SW480 (cell line): ENCODE measurements around the gene CHEK1.

Source experiments
- DNase-seq: peaks from one replicate; pipeline ENCODE4 v3.0.0-alpha.2; 2016; ENCODE audit warnings: low spot score

Gene CHEK1

GRCh38 chr11:125626288-125626950 lies 1.5 kb downstream of the CHEK1 start:
- DNase-seq, result peak; percentile 84

GRCh38 chr11:125627236-125627910 lies 2.4 kb downstream of the CHEK1 start:
- DNase-seq, result no peak

- DNase-seq, result no peak
Measured at GRCh38 chr11:125637840-125638239, 12.9 kb downstream of the CHEK1 start.

GRCh38 chr11:125638315-125638714 lies 13.4 kb downstream of the CHEK1 start:
- DNase-seq, result no peak

DNA sequence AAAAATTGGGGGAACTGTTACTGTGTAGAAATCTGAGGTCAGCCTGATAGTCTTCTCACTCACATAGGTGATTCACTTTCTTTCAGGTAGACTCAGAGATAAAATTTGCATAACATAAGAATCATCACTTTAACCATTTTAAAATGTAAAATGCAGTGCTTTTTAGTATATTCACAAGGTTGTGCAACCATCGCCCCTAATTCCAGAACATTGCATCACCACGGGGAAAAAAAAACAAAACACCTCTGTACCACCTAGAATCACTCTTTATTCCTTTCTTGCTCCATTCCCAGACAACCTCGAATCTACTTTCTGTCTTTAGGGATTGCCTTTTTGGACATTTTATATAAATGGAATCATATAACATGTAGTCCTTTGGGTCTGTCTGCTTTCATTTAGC lies 20.9 kb downstream of the CHEK1 start:
- no peak for DNase-seq

DNA sequence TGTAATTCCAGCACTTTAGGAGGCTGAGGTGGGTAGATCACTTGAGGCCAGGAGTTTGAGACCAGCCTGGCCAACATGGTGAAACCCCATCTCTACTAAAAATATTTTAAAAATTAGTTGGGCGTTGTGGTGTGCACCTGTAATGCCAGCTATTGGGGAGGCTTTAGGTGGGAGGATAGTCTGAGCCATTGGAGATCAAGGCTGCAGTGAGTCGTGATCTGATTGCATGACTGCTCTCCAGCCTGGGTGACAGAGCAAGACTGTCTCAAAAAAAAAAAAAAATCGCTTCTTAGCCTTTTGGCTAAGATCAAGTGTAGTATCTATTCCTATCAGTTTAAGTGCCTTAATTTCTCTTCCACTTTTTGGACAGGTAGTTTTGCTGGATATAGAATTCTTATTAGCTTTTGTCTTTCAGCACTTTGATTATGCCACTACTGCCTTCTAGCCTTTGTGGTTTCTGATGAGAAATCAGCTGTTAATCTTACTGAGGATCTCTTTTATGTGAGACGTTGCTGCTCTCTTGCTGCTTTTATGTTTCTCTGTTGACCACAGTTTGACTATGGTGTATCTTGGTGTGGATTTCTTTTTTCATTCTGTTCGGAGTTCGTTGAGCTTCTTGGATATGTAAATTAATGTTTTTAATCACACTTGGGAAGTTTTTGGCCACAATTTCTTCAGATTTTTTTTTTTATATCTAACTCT lies 24.7 kb downstream of the CHEK1 start:
- DNase-seq, result no peak

GRCh38 chr11:125662689-125663088 lies 37.7 kb downstream of the CHEK1 start:
- DNase-seq, result no peak

DNA sequence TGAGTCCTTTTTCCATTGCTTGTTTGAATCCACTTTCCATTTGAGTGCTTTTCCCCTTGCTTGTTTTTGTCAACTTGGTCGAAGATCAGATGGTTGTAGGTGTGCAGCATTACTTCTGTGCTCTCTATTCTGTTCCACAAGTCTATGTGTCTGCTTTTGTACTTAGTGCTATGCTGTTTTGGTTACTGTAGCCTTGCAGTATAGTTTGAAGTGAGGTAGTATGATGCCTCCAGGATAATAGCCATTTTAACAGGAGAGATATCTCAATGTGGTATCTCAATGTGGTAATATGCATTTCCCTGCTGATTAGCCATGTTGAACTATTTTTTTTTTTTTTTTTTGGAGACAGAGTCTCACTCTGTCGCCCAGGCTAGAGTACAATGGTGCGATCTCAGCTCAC lies 38.9 kb downstream of the CHEK1 start:
- DNase-seq, result no peak

- no peak for DNase-seq
Measured at GRCh38 chr11:125667151-125667550, 42.2 kb downstream of the CHEK1 start.

DNA sequence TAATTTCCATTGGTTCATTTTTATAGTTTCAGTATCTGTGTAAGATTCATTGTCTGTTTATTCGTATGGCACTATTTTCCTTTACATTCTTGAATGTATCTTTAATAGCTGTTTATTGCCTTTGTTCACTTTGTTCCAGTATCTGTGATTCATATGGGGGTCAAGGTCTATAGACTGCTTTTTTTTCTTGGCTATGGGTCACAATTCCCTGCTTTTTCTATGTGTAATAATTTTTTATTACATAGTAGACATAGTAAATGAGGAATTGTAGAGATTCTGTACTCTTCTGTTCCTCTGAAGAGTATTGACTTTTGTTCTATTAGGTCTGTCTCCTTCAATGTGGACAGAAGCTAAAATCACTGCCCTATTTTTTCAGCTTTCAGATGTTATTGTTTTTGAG lies 45.2 kb downstream of the CHEK1 start:
- DNase-seq, result no peak

DNA sequence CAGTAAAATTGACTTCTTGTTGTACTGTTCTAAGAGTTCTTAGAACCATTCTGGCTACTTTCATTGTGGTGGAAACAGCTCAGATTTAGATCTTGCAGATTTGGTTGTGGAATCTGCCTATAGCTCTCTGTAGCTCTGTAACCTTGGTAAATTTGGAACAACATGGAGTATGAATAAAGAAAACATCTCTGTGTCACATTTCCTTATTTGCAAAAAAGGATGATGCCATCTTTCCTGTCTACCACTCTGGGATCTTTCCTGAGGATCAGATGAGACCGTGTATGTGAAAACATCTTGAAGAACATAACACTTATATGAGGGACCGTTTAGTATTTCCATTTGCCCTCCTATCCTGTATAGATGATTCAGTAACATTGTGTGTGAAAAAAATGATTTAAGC lies 46.6 kb downstream of the CHEK1 start:
- no peak for DNase-seq

- no peak for DNase-seq
Measured at GRCh38 chr11:125674210-125674609, 49.2 kb downstream of the CHEK1 start.

GRCh38 chr11:125675196-125675595 lies 50.2 kb downstream of the CHEK1 start:
- no peak for DNase-seq

DNA sequence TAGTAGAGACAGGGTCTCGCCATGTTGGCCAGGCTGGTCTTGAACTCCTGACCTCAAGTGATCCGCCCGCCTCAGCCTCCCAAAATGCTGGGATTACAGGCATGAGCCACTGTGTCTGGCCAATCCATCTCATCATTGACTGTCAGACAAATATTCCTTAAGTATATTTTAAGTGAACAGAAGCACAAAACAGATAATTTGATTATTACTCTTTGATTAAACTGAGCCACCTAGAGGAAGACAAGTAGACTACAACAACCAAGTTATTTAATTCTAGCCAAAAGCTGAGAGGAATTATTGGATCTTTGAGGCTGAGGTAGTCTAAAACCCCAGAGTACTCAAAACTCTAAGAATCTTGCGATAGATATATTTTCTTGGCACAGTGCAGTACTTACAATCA lies 54.4 kb downstream of the CHEK1 start:
- peak; percentile 20 for DNase-seq

- DNase-seq, result no peak
Measured at GRCh38 chr11:125679837-125680236, 54.9 kb downstream of the CHEK1 start.

- no peak for DNase-seq
Measured at GRCh38 chr11:125680747-125681146, 55.8 kb downstream of the CHEK1 start, which contains the start of gene ACRV1. ACRV1 (minus strand) TSS chr11:125680847; CDS start chr11:125680780, 67 bp downstream.

DNA sequence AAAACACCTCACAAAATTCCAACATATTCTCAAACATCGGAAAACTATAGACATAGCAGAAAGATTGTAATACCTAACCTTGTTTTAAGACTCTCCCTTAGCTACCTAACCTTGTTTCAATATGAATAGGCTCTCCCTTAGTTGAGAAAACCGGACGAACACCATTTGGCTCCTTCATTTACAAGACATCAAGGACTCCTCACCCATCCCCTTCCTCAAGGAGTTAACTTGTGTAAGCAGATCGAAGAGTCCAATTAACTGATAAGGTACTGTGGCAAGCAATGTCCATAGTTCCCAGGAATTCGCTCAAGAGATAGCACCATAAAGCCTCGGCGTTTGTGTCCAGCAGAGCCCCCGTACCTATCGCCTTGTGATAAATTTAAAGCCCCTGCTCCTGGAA lies 60.3 kb downstream of the CHEK1 start:
- no peak for DNase-seq

DNA sequence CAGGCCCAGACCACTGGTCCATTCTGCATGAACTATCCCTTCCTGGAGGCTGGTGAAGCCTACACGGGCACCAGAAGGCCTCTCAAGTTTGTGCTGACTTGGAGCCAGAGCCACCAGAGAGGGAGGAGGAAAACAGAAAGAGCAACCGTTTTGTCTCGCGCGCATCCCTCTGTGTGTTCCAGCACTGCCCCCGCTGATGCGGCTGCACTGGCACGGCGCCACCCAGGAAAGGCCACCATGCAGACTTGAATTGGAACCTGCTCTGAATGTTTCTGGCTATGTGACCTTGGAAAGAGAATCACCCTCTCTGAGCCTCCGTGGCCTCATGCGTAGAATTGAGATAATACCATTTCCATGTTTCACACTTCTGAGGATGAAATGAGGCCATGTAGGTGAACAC lies 63.1 kb downstream of the CHEK1 start:
- no peak for DNase-seq

DNA sequence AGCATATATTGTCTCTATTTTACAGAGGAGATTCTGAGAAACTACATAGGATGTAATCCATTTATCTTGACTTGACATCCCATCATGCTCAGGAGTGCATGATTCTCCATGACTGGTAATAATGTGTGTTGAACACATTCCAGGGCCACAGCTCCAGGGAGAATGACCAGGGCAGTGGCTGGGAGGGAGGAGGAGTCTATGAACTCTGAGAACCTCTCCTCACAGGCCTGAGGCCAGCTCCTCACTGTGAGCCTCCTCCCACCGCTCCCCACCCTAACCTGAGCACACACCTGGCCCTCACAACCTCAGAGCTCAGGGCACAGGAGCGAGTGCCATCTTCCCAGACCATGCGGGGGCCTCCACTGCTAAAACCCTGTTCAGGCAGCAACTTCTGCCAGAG lies 63.7 kb downstream of the CHEK1 start:
- no peak for DNase-seq

- DNase-seq, result no peak
Measured at GRCh38 chr11:125689274-125689859, 64.4 kb downstream of the CHEK1 start.

DNA sequence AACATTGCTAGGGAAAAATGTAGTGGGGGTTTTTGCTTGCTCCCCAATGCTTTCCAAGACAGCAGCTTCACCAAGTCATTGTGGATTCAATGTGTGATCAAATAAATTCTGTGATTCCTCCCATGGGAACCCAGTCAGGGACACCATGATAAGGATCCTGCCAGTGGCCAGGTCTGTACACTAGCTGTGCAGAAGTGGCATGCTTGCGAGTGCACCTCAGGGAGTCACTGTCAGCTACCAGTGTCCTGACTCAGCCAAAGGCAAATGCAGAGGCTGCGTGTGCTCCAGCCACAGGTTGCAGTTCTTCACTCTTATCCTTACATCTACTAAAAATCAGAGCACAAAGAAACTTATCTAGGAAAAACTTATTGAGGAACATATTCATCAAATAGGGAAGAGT lies 65.0 kb downstream of the CHEK1 start:
- DNase-seq, result no peak

DNA sequence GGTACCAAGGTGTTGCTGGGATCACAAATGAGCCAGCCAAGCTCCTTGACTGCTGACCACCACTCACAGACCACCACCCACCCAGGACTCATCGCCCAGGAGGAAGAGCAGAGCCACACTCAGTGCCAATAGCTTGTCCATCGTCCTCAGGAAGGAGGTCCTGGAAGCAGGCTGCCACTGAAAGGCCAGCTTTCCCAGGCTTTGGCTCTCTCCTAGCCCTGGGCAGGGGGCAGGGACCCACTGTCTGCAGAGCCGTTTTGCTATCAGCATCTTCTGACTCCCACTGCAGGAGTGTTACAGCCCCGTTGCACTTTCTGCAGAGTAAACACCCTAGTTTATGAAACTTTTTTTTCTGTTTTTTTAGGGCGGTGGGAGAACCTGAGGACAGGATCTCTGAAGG lies 67.9 kb downstream of the CHEK1 start:
- DNase-seq, result no peak

- no peak for DNase-seq
Measured at GRCh38 chr11:125694951-125695350, 70.0 kb downstream of the CHEK1 start.
